GM19025 (cell line): ENCODE measurements around the gene KCNJ6.
"Not testable (repeated sequence)": the region's sequence is repeated elsewhere in the genome, so short reads cannot be mapped to it uniquely, and the experiment has no call there.

Experiments used
- ATAC-seq: cut with Tn5 transposase; IDR thresholded peaks from one replicate; pipeline ENCODE4 v1.9.1; 2021; ENCODE audit warnings: mild to moderate bottlenecking, low read depth, moderate library complexity; ENCODE audit not compliant: unreplicated experiment

Gene KCNJ6, protein sequence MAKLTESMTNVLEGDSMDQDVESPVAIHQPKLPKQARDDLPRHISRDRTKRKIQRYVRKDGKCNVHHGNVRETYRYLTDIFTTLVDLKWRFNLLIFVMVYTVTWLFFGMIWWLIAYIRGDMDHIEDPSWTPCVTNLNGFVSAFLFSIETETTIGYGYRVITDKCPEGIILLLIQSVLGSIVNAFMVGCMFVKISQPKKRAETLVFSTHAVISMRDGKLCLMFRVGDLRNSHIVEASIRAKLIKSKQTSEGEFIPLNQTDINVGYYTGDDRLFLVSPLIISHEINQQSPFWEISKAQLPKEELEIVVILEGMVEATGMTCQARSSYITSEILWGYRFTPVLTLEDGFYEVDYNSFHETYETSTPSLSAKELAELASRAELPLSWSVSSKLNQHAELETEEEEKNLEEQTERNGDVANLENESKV

DNA sequence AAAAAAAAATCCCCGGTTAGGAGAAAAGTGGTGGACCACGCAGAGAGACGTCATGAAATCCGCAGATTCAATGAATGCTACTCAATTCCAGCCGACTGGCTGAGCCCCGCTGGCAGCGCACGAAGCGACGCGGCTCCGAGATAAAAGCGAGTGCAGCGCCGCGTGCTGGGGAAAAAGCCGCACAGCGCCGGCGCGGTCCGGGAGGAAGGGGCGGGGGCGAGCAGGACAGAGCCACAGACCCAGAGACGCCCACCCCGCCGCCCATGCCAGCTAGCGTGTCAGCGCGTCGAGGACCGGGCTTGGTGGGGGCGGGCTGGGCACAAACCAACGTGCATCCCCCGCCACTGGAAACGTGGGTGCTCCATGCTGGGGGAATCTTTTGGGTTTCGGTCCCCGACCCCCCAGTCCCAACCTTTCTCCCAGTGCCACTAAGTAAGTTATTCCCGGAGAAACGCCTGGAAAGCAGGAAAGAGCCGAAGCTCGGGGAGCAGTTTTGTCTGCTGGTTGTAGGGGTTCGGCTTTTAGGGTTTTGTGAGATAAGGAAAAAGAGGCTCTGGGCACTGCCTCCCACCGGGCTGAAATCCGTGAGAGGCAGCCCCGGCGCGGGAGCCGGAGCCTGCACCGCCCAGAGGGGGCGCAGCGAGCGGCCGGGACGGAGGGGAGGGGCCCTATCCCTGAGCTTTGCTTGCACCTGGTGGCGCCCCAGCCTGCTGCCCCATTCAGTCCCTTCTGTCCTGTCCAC is at the start of gene KCNJ6:
TSS of gene KCNJ6 (minus strand) at position 148 of the 742 bp plus-strand sequence. CDS start 75,775 bp downstream, outside the sequence.
- no peak for ATAC-seq

DNA sequence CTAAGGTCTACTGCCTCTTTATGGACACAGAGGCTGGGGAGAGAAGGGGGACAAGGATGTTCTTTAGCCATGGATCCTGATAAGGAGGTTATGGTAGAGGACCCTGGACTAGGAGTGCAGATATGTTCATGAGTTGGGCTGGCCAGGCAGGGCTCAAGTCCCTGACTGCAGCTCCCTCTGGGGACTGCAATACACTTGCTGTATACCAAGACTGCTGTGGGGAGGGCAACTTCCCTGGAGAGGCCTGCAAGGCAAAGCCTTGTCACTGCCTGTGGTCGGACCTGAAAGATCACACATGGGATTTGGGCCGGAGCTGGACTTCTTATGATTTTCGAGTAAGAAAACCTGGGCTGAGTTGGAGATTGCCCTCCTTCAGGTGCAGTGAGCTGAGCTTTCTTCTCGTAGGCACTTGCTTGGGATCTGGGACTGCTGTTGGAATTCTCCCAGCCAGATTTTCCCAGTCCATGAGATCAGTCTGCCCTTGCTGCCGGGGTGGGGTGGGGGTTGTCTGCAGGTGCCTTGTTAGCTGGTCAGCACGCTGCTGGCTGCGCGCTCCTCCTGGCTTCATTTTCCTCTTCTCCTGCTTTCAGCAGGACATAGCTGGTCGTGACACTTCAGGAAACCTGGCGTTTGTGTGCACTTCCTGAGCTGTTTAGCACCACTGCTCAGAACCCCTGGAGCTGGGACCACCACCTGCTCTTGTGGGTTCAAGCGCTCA is 49.0 kb upstream of the KCNJ6 start:
- ATAC-seq, result no peak

DNA sequence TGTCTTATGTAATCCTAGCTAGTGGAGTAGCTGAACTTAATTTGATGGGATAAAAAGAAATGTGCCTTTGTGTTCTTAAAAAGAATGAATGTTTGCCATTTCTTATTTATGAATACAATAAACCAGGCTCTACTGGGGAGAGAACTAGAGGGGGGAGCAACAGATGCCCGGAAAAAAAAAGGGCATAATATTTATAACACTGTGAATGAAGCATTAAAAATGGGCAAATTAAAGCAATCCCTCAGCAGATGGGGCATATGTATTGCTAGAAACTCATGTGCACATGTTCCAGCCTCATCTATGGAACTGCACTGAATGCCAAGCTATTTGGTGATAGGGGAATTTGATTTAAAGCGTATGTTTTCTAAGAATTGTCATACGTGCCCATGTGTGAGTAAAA is 42.3 kb upstream of the KCNJ6 start:
- ATAC-seq, result no peak

- no peak for ATAC-seq
Observed at GRCh38 chr21:37956772-37957171, 40.5 kb upstream of the KCNJ6 start.

DNA sequence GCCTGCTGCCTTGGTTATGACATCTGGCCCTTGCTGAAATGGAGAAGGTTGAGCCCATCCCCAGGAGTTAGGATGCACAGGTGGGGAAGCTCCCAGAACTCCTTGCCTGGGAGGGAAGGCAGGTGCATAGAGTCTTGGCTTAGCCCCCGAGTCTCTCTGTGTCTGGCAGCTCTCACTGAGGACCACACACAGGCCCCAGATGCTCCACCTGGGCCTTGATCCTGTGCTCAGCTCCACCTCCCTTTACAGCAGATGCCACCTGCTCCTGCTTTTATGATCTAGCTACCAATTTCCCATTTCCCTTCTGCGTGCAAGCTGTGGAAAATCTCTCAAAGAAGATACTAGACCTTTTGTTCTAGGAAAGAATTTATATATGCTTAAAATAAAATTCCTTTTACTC is 28.8 kb upstream of the KCNJ6 start:
- ATAC-seq, result no peak

GRCh38 chr21:37944496-37944895 is 28.2 kb upstream of the KCNJ6 start:
- ATAC-seq, result no peak

- ATAC-seq, result no peak
Observed at GRCh38 chr21:37940691-37941090, 24.4 kb upstream of the KCNJ6 start.

DNA sequence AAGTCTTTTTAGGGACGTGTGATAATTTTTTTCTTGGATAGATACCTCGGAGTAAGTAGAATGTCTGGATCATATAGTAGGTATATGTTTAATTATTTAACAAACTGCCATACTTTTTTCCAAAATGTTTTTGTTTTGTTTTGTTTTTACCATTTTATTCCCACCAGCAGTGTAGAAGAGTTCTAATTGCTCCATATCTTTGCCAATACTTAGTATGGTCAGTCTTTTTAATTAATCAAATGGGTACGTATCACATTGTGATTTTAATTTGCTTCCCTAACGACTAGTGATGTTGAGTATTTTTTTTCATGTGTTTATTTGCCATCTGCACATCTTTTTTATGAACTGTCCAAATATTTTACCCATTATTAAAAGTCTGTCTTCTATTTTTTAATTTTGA is 23.6 kb upstream of the KCNJ6 start:
- ATAC-seq, result no peak

GRCh38 chr21:37939251-37939650 is 23.0 kb upstream of the KCNJ6 start:
- ATAC-seq, result no peak

GRCh38 chr21:37937668-37938067 is 21.4 kb upstream of the KCNJ6 start:
- no peak for ATAC-seq

GRCh38 chr21:37936010-37936785 is 19.9 kb upstream of the KCNJ6 start:
- ATAC-seq, result no peak

- no peak for ATAC-seq
Observed at GRCh38 chr21:37932936-37933335, 16.7 kb upstream of the KCNJ6 start.

DNA sequence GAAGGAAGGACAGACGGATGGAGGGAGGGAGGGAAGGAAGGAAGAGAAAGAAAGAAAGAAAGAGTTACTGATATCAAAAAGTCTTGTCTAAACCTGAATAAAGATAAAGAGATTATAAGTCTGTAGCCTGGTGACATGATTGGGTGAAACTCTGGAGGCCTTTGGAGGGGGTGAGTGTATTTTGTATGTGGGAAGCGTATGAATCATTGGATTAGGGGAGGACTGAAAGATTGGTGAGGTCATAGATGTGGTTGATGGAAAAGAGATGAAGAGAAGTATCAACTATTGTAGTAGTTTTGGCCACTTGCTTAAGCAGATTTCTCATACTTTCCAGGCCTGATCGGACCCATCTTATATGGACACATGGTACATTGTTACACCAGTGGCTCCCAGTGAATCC is 11.5 kb upstream of the KCNJ6 start:
- no peak for ATAC-seq

- no peak for ATAC-seq
Observed at GRCh38 chr21:37921091-37921490, 4.8 kb upstream of the KCNJ6 start.

DNA sequence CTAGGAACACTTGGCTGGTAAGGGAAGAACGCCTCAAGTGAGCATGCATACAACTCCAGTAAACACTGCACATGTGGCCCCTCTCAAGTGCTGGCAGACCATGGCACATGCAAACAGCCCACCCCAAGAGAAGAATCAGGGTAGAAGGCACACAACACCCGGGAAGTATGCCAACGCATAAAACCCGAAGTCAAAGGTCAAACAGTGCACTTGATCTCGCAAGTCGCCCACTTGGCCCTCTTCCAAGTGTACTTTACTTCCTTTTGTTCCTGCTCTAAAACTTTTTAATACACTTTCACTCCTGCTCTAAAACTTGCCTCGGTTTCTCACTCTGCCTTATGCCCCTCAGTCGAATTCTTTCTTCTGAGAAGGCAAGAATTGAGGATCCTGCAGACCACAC is 4.0 kb upstream of the KCNJ6 start:
- not testable (repeated sequence) for ATAC-seq

DNA sequence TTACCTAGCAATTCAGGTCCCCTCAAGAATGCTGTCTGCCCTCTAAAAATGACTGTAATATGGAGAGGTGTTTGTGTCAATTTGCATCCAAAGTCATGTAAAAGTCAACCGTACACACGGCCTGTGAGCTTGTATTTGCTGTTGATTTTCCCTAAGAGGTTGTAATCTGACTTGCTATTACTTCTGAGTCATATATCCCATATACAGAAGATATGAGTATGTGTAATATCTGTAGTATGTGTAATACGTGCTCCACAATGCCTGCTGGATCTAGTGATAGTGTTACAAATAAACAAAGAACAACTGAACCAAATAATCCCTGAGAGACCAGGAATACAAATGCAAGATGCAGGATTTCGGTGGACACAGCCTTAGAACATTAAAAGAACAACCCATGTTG is 1.4 kb upstream of the KCNJ6 start:
- no peak for ATAC-seq

- no peak for ATAC-seq
Observed at GRCh38 chr21:37915941-37916309, 332 bp downstream of the KCNJ6 start.

GRCh38 chr21:37915497-37915911 is 753 bp downstream of the KCNJ6 start:
- no peak for ATAC-seq

DNA sequence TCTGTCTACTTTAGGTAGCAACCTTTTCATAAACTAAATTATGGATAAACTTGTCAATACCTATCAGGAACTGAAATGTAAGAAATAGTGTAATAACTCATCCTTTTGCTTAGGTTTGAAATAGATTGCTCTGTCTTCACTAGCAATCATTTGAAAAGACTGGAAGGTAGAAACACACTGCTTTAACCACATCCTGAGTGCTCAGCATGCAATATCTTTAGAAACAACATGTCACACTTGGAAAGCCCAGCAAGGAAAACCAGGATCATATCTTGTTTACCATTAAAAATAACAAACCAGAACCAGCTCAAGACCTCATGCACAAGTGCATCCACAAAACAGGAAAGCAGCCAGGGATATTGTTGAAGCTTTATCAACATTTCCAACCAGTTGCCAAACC is 3.6 kb downstream of the KCNJ6 start:
- ATAC-seq, result no peak

DNA sequence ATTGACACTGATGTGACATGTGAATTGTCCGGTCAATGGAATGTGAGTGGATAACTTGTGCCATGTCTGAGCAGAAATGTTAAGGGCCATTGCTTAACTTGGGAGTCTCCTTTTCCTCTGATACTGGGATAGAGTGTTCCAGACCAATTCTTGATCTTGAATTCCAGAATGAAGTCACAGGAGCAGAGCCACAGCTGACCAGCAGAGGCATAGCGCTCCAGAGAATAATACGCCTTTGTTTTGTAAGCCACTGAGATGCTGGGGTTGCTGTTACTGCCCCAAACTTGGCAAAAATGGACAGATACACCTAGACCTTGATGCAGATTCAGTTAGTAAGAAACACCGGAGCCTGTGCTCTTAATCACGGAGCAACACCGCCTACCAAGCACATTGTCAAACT is 6.3 kb downstream of the KCNJ6 start:
- ATAC-seq, result no peak

GRCh38 chr21:37908691-37909090 is 7.6 kb downstream of the KCNJ6 start:
- ATAC-seq, result no peak
